Neuronal stem cell (in vitro differentiated cells): ENCODE results near the gene BARX2.

ENCODE experiments used
- DNase-seq: peaks from one replicate; pipeline ENCODE4 v3.0.0-alpha.2; 2013; ENCODE audit warnings: low spot score
- H2AFZ ChIP-seq: one replicate; pipeline ENCODE4 v1.6.1; 2013; ENCODE audit warnings: mild to moderate bottlenecking, low read length, inconsistent platforms
- H2AK5ac ChIP-seq: 2 replicates; pipeline ENCODE4 v1.6.1; 2013; ENCODE audit warnings: low read depth, mild to moderate bottlenecking, inconsistent platforms, low read length, moderate library complexity, mixed read lengths
- H2BK120ac ChIP-seq: 2 replicates; pipeline ENCODE4 v1.6.1; 2013; ENCODE audit warnings: low read depth, mild to moderate bottlenecking, inconsistent platforms, low read length, moderate library complexity, mixed read lengths
- H2BK12ac ChIP-seq: one replicate; pipeline ENCODE4 v1.6.1; 2013; ENCODE audit warnings: low read length, inconsistent platforms
- H2BK15ac ChIP-seq: 2 replicates; pipeline ENCODE4 v1.6.1; 2013; ENCODE audit warnings: mild to moderate bottlenecking, low read length, inconsistent platforms, mixed read lengths
- H2BK5ac ChIP-seq: one replicate; pipeline ENCODE4 v1.6.1; 2013; ENCODE audit warnings: inconsistent platforms, mild to moderate bottlenecking, low read length, moderate library complexity
- H3K14ac ChIP-seq: one replicate; pipeline ENCODE4 v1.6.1; 2013; ENCODE audit warnings: low read length, inconsistent platforms
- H3K18ac ChIP-seq: 2 replicates; pipeline ENCODE4 v1.6.1; 2013; ENCODE audit warnings: low read length, inconsistent platforms
- H3K23ac ChIP-seq: 2 replicates; pipeline ENCODE4 v1.6.1; 2013; ENCODE audit warnings: low read depth, mild to moderate bottlenecking, mixed read lengths, low read length, inconsistent platforms; ENCODE audit not compliant: poor library complexity
- H3K27ac ChIP-seq: replicated peaks from 3 replicates; pipeline ENCODE4 v1.5.1; 2013; ENCODE audit warnings: low read length, inconsistent platforms
- H3K27me3 ChIP-seq, 3 experiments: 2 replicates each; pipeline ENCODE4 v1.6.1; 2013; ENCODE audit warnings: low read length in 3 of 3, mild to moderate bottlenecking in 2 of 3, inconsistent platforms in 1 of 3, low read depth in 1 of 3, mixed read lengths in 1 of 3, moderate library complexity in 1 of 3; ENCODE audit not compliant: control insufficient read depth in 3 of 3, insufficient read depth in 3 of 3
- H3K36me3 ChIP-seq, 2 donors: replicated peaks in 1 of 2; 2 replicates each; pipeline ENCODE4 v1.6.1; 2013; ENCODE audit warnings: low read length in 2 of 2; ENCODE audit not compliant: control insufficient read depth in 2 of 2, insufficient read depth in 2 of 2
- H3K4ac ChIP-seq: 2 replicates; pipeline ENCODE4 v1.6.1; 2013; ENCODE audit warnings: inconsistent platforms, mild to moderate bottlenecking, low read length, moderate library complexity
- H3K4me1 ChIP-seq, 2 donors: 1 replicate in 1 of 2; 2 replicates in 1 of 2; pipeline ENCODE4 v1.6.1; 2013; ENCODE audit warnings: low read length in 2 of 2, low read depth in 1 of 2; ENCODE audit not compliant: control insufficient read depth in 2 of 2, insufficient read depth in 1 of 2
- H3K4me2 ChIP-seq: one replicate; pipeline ENCODE4 v1.6.1; 2013; ENCODE audit warnings: mild to moderate bottlenecking, low read length, inconsistent platforms; ENCODE audit not compliant: insufficient read depth, poor library complexity, severe bottlenecking
- H3K4me3 ChIP-seq, 2 donors: 2 replicates each; pipeline ENCODE4 v1.5.1; 2013; ENCODE audit warnings: low read length in 2 of 2, mild to moderate bottlenecking in 2 of 2, inconsistent platforms in 1 of 2, moderate library complexity in 1 of 2
- H3K79me1 ChIP-seq: one replicate; pipeline ENCODE4 v1.6.1; 2013; ENCODE audit warnings: low read depth, mild to moderate bottlenecking, inconsistent platforms, low read length, moderate library complexity
- H3K9ac ChIP-seq: one replicate; pipeline ENCODE4 v1.6.1; 2013; ENCODE audit warnings: mild to moderate bottlenecking, low read depth, low read length, inconsistent platforms; ENCODE audit not compliant: poor library complexity
- H3K9me3 ChIP-seq, 2 donors: replicated peaks in 1 of 2; 2 replicates each; pipeline versions ENCODE3 to v1.6.1; 2013; ENCODE audit warnings: low read length in 2 of 2, mild to moderate bottlenecking in 2 of 2, inconsistent platforms in 1 of 2, low read depth in 1 of 2, mixed read lengths in 1 of 2, moderate library complexity in 1 of 2; ENCODE audit not compliant: control insufficient read depth in 2 of 2, insufficient read depth in 1 of 2
- H4K8ac ChIP-seq: one replicate; pipeline ENCODE4 v1.6.1; 2013; ENCODE audit warnings: low read depth, mild to moderate bottlenecking, inconsistent platforms, low read length, moderate library complexity
- H4K91ac ChIP-seq: one replicate; pipeline ENCODE4 v1.6.1; 2013; ENCODE audit warnings: low read length, low read depth, mild to moderate bottlenecking, inconsistent platforms; ENCODE audit not compliant: poor library complexity
- WGBS, 2 donors: extraction: QIAGEN DNeasy Blood & Tissue Kit; methylation state at CpG; one replicate each; pipeline ENCODE4 v1.1.7; 2013; ENCODE audit warnings: missing lambda C conversion rate in 2 of 2, mixed read lengths in 1 of 2; ENCODE audit not compliant: insufficient read length in 2 of 2, insufficient replicate concordance in 1 of 2; ENCODE audit errors: extremely low coverage in 2 of 2; 5-methylcytosine and 5-hydroxymethylcytosine counted together

BARX2 gene

GRCh38 chr11:129408865-129409444 is 33.3 kb downstream of the BARX2 start:
- Histone ChIP-seq H3K27ac (no peak overlapping the region), H3K27me3 (peaks cover 0 to 4% (median 0%) of the 10 kb centered on the region in 3 experiments), H3K4me1 (no peaks in the 10 kb centered on the region), H3K4me2 (no peak overlapping the region), H3K4ac (no peak overlapping the region), H2AK5ac (no peak overlapping the region), H3K9me3 (no peaks in the 10 kb centered on the region), H3K9ac (no peak overlapping the region), H2AFZ (no peak overlapping the region), H4K8ac (no peak overlapping the region), H4K91ac (no peak overlapping the region), H2BK5ac (no peak overlapping the region), H2BK12ac (no peak overlapping the region), H3K23ac (no peak overlapping the region), H3K79me1 (no peaks in the 10 kb centered on the region), H3K4me3 (no peak overlapping the region), H3K36me3 (no peaks in the 10 kb centered on the region), H2BK15ac (no peak overlapping the region), H3K14ac (no peak overlapping the region), H2BK120ac (no peak overlapping the region), H3K18ac (no peak overlapping the region)
- WGBS, 2 donors, result no CpG with 5 or more reads among the region's 5 CpGs
- DNase-seq, result no peak

DNA sequence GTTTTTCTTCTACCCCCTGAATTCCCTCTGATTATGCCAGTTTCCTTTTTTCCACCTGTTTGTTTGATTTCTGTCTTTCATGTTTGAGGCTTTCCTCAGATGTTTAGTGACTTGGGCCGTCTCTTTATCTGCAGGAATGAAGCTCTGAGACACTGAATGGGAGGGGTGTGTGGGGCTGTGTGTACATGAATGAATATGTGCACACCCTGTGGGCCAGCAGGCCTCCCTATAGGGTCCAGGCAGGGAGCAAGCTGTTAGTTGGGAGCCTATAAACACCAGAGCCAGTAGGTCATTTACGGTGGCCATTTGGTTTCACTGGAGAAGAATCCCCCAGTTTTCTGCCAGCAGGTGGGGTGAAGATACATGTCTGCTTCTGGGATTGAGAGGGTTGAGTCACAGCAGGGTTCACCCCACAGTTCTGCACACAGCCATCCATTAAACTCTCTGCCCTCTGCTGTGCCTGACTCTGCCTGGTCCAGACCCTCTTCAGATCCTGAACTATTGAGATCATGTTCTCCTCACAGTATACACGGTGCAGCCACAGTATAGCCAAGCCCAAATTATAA is 34.8 kb downstream of the BARX2 start:
- peaks cover 0 to 8% (median 0%) of the 10 kb centered on the region in 3 experiments for H3K27me3 ChIP-seq
- H2AK5ac ChIP-seq, result no peak overlapping the region
- no peak overlapping the region for H2BK12ac ChIP-seq
- H3K9me3 ChIP-seq, result no peaks in the 10 kb centered on the region
- no peaks in the 10 kb centered on the region for H3K4me1 ChIP-seq
- no peak overlapping the region for H2BK5ac ChIP-seq
- DNase-seq, result no peak
- no peak overlapping the region for H3K23ac ChIP-seq
- H3K79me1 ChIP-seq, result no peaks in the 10 kb centered on the region
- no peak overlapping the region for H2BK120ac ChIP-seq
- H2AFZ ChIP-seq, result no peak overlapping the region
- no peak overlapping the region for H3K27ac ChIP-seq
- H3K4ac ChIP-seq, result no peak overlapping the region
- H3K14ac ChIP-seq, result no peak overlapping the region
- H3K18ac ChIP-seq, result no peak overlapping the region
- no peak overlapping the region for H4K8ac ChIP-seq
- H3K36me3 ChIP-seq, result no peaks in the 10 kb centered on the region
- H2BK15ac ChIP-seq, result no peak overlapping the region
- H3K4me2 ChIP-seq, result no peak overlapping the region
- H4K91ac ChIP-seq, result no peak overlapping the region
- WGBS, 2 donors, result no CpG with 5 or more reads among the region's 3 CpGs
- no peak overlapping the region for H3K9ac ChIP-seq
- no peak overlapping the region for H3K4me3 ChIP-seq

DNA sequence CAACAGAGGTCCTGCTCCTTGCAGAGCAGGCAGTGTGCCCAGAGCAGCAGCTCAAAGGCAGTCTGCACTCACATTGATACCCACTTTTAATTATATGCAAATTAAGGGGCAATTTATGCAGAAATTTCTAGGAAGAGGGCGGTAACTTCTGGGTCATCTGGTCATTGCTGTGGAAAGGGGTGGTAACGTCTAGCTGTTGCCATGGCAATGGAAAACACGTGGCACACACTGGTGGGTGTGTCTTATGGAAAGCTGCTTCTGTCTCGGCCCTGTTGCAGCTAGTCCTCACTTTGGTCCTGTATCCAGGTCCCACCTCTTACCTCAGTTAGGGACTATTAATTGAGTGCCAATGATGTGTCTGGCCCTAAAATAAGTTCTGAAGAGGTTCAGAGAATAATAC is 36.8 kb downstream of the BARX2 start:
- Histone ChIP-seq H3K27me3 (peaks cover 0 to 4% (median 0%) of the 10 kb centered on the region in 3 experiments), H3K4me3 (no peak overlapping the region), H2AK5ac (no peak overlapping the region), H3K4me2 (no peak overlapping the region), H3K27ac (no peak overlapping the region), H4K8ac (no peak overlapping the region), H3K23ac (no peak overlapping the region), H3K36me3 (no peaks in the 10 kb centered on the region), H2BK12ac (no peak overlapping the region), H3K4ac (no peak overlapping the region), H3K14ac (no peak overlapping the region), H4K91ac (no peak overlapping the region), H2BK5ac (no peak overlapping the region), H2AFZ (no peak overlapping the region), H3K79me1 (no peaks in the 10 kb centered on the region), H2BK120ac (no peak overlapping the region), H3K18ac (no peak overlapping the region), H3K9ac (no peak overlapping the region), H3K4me1 (no peaks in the 10 kb centered on the region), H3K9me3 (no peaks in the 10 kb centered on the region), H2BK15ac (no peak overlapping the region)
- no peak for DNase-seq
- no CpG with 5 or more reads among the region's 4 CpGs for WGBS, 2 donors

- H3K4me2 ChIP-seq, result no peak overlapping the region
- no peak overlapping the region for H3K18ac ChIP-seq
- no peak overlapping the region for H3K4me3 ChIP-seq
- no peak overlapping the region for H3K4ac ChIP-seq
- H3K14ac ChIP-seq, result no peak overlapping the region
- no peaks in the 10 kb centered on the region for H3K9me3 ChIP-seq
- H3K4me1 ChIP-seq, result no peaks in the 10 kb centered on the region
- H2BK12ac ChIP-seq, result no peak overlapping the region
- no peak overlapping the region for H3K23ac ChIP-seq
- no peak overlapping the region for H2AFZ ChIP-seq
- no peak overlapping the region for H4K8ac ChIP-seq
- H2BK120ac ChIP-seq, result no peak overlapping the region
- H4K91ac ChIP-seq, result no peak overlapping the region
- H3K27me3 ChIP-seq, result peaks cover 0 to 8% (median 0%) of the 10 kb centered on the region in 3 experiments
- no peak overlapping the region for H2BK5ac ChIP-seq
- H3K27ac ChIP-seq, result no peak overlapping the region
- no peaks in the 10 kb centered on the region for H3K79me1 ChIP-seq
- H3K36me3 ChIP-seq, result no peaks in the 10 kb centered on the region
- WGBS, 2 donors, result no CpG with 5 or more reads among the region's 5 CpGs
- DNase-seq, result no peak
- no peak overlapping the region for H2BK15ac ChIP-seq
- no peak overlapping the region for H2AK5ac ChIP-seq
- no peak overlapping the region for H3K9ac ChIP-seq
Measured at GRCh38 chr11:129414144-129414872, 38.7 kb downstream of the BARX2 start.
